BLaER1 (cell line): ENCODE measurements around the gene NAA38.
"Not testable (repeated sequence)": the region's sequence is repeated elsewhere in the genome, so short reads cannot be mapped to it uniquely, and the experiment has no call there.

Source experiments
- H3K27ac ChIP-seq: shearing (Covaris generic); formaldehyde crosslinking; 2 replicates; pipeline ENCODE4 v1.8.1; 2022
- H3K27me3 ChIP-seq: shearing (Covaris generic); formaldehyde crosslinking; 2 replicates; pipeline ENCODE4 v1.8.1; 2022
- H3K36me3 ChIP-seq: shearing (Covaris generic); formaldehyde crosslinking; 2 replicates; pipeline ENCODE4 v1.8.1; 2022
- H3K4me1 ChIP-seq: shearing (Covaris generic); formaldehyde crosslinking; 2 replicates; pipeline ENCODE4 v1.8.1; 2022
- H3K4me2 ChIP-seq: shearing (Covaris generic); formaldehyde crosslinking; 2 replicates; pipeline ENCODE4 v1.8.1; 2022
- H3K4me3 ChIP-seq: shearing (Covaris generic); formaldehyde crosslinking; 2 replicates; pipeline ENCODE4 v1.8.1; 2022
- H3K9ac ChIP-seq: shearing (Covaris generic); formaldehyde crosslinking; 2 replicates; pipeline ENCODE4 v1.8.1; 2022
- H3K9me3 ChIP-seq: shearing (Covaris generic); formaldehyde crosslinking; 2 replicates; pipeline ENCODE4 v1.8.1; 2022
- H4K20me1 ChIP-seq: shearing (Covaris generic); formaldehyde crosslinking; 2 replicates; pipeline ENCODE4 v1.8.1; 2022
- Cebpa-rat ChIP-seq: shearing (Covaris generic); IDR thresholded peaks from 2 replicates; pipeline ENCODE4 v1.8.1; 2022

Gene NAA38

GRCh38 chr17:7882068-7882467 is 24.7 kb upstream of the NAA38 start:
- Histone ChIP-seq H3K9ac (peak overlapping the region; percentile 60; the same call in 1 of the 2 replicates), H3K9me3 (no peaks in the 10 kb centered on the region), H4K20me1 (no peaks in the 10 kb centered on the region), H3K4me3 (no peak overlapping the region), H3K4me1 (peaks cover 47% of the 10 kb centered on the region), H3K27ac (peak overlapping the region; percentile 28; the same call in 1 of the 2 replicates), H3K4me2 (peak overlapping the region; percentile 88), H3K27me3 (no peaks in the 10 kb centered on the region), H3K36me3 (peaks cover 36% of the 10 kb centered on the region)
- TF ChIP-seq Cebpa-rat, result no peak

DNA sequence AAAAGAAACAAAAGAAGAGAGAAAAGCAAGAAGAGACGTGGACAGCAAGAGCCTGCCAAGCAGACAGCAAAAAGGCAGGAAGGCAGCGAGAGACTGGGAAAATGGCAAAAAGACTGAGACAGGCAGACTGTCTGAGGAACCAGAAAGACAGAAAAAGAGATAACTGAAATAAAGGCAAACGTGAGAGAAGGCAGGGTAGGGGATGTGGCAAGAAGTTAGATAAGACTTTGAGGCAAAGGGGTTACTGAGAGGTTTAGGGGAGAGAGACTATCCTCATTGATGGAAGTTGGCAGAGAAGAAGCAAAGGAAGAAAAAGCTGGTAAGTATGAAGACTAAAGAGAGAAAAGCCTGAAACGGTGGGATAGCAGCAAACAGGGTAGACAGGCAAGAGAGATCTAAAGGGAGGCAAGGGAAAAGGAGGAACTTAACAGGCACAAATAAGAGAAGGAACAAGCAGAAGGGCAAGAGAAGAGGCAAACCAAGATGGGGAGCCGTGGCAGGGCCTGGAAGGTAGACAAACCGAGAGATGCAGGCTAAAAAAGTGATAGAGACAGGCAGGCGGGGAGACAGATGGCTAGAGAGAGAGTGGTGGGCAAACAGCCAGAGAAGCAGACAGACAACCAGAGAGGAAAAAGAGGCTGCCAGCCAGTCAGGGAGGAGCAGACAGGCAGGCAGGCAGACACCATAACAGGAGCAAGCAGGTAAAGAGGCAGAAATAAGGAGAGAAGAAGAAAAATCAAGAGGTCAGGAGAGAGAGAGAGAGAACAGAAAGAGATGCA is 24.1 kb upstream of the NAA38 start:
- no peaks in the 10 kb centered on the region for H3K9me3 ChIP-seq
- no peak for TF ChIP-seq Cebpa-rat
- no peaks in the 10 kb centered on the region for H4K20me1 ChIP-seq
- H3K4me1 ChIP-seq, result peaks cover 47% of the 10 kb centered on the region
- no peak overlapping the region for H3K4me3 ChIP-seq
- H3K9ac ChIP-seq, result peak overlapping the region; percentile 60; the same call in 1 of the 2 replicates
- no peaks in the 10 kb centered on the region for H3K27me3 ChIP-seq
- peak overlapping the region; percentile 88 for H3K4me2 ChIP-seq
- peaks cover 36% of the 10 kb centered on the region for H3K36me3 ChIP-seq
- H3K27ac ChIP-seq, result peak overlapping the region; percentile 28

- H4K20me1 ChIP-seq, result no peaks in the 10 kb centered on the region
- peak overlapping the region; percentile 28; the same call in 1 of the 2 replicates for H3K27ac ChIP-seq
- H3K4me2 ChIP-seq, result peak overlapping the region; percentile 88
These were observed 22.9 kb upstream of the NAA38 start for GRCh38 chr17:7880076-7880868.

GRCh38 chr17:7878234-7878633 is 20.9 kb upstream of the NAA38 start:
- H3K9me3 ChIP-seq, result no peaks in the 10 kb centered on the region
- H3K9ac ChIP-seq, result no peak overlapping the region
- no peak for TF ChIP-seq Cebpa-rat
- peaks cover 37% of the 10 kb centered on the region for H3K4me1 ChIP-seq
- H3K4me3 ChIP-seq, result no peak overlapping the region
- H3K4me2 ChIP-seq, result no peak overlapping the region
- H3K27me3 ChIP-seq, result no peaks in the 10 kb centered on the region
- H3K27ac ChIP-seq, result no peak overlapping the region
- no peaks in the 10 kb centered on the region for H4K20me1 ChIP-seq
- peaks cover 58% of the 10 kb centered on the region for H3K36me3 ChIP-seq

More at GRCh38 chr17:7880076-7880868, 22.9 kb upstream of the NAA38 start:
- Histone ChIP-seq H3K9me3 (no peaks in the 10 kb centered on the region), H3K36me3 (peaks cover 42% of the 10 kb centered on the region), H3K4me1 (peaks cover 47% of the 10 kb centered on the region), H3K4me3 (no peak overlapping the region), H3K9ac (peak overlapping the region; percentile 43), H3K27me3 (no peaks in the 10 kb centered on the region)
- no peak for TF ChIP-seq Cebpa-rat

GRCh38 chr17:7875804-7876370 is 18.5 kb upstream of the NAA38 start:
- Histone ChIP-seq H4K20me1 (no peaks in the 10 kb centered on the region), H3K4me3 (no peak overlapping the region), H3K36me3 (peaks cover 57% of the 10 kb centered on the region), H3K27ac (no peak overlapping the region), H3K4me1 (peaks cover 14% of the 10 kb centered on the region), H3K9ac (no peak overlapping the region), H3K27me3 (no peaks in the 10 kb centered on the region), H3K4me2 (no peak overlapping the region), H3K9me3 (no peaks in the 10 kb centered on the region)
- TF ChIP-seq Cebpa-rat, result no peak

GRCh38 chr17:7873051-7873450 is 15.7 kb upstream of the NAA38 start:
- H3K9ac ChIP-seq, result no peak overlapping the region
- H3K36me3 ChIP-seq, result peaks cover 38% of the 10 kb centered on the region
- H3K27ac ChIP-seq, result no peak overlapping the region
- no peaks in the 10 kb centered on the region for H4K20me1 ChIP-seq
- H3K4me2 ChIP-seq, result no peak overlapping the region
- no peak overlapping the region for H3K4me3 ChIP-seq
- TF ChIP-seq Cebpa-rat, result no peak
- H3K4me1 ChIP-seq, result peaks cover 21% of the 10 kb centered on the region
- H3K9me3 ChIP-seq, result no peaks in the 10 kb centered on the region
- no peaks in the 10 kb centered on the region for H3K27me3 ChIP-seq

DNA sequence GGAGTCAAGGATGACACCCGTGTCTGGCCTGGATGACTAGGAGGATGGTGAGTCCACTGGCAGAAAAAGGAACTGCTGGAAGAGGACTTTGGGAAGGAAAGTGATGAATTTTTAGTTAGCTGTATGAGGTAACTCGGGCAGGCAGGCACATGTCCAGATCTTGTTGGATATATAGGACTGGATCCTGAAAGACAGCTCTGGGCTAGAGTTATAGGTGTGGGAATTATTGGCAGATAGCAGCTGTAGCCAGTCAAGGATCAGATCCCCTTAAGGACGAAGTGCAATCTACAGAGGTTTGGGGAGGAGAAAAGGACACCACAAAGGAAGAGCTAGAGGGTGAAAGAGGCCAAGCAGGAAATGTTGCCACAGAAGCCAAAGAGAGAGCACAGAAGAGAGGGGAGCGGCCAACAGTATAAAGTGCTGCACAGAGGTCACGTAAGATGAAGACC is 10.5 kb upstream of the NAA38 start:
- no peak for TF ChIP-seq Cebpa-rat
- peaks cover 27% of the 10 kb centered on the region for H3K4me1 ChIP-seq
- 0 out of 2 replicates have a peak, but pooled peaks cover 5% of the 10 kb centered on the region for H4K20me1 ChIP-seq
- H3K4me2 ChIP-seq, result peak overlapping the region; percentile 59
- H3K36me3 ChIP-seq, result peaks cover 45% of the 10 kb centered on the region
- H3K9me3 ChIP-seq, result no peaks in the 10 kb centered on the region
- H3K9ac ChIP-seq, result no peak overlapping the region; the same call in 1 of the 2 replicates
- H3K27me3 ChIP-seq, result no peaks in the 10 kb centered on the region
- no peak overlapping the region for H3K27ac ChIP-seq
- no peak overlapping the region for H3K4me3 ChIP-seq

GRCh38 chr17:7864995-7865650 is 7.8 kb upstream of the NAA38 start:
- H3K27ac ChIP-seq, result no peak overlapping the region
- H3K9ac ChIP-seq, result no peak overlapping the region
- H3K4me3 ChIP-seq, result no peak overlapping the region
- no peaks in the 10 kb centered on the region for H3K9me3 ChIP-seq
- no peaks in the 10 kb centered on the region for H3K27me3 ChIP-seq
- H3K36me3 ChIP-seq, result peaks cover 51% of the 10 kb centered on the region
- TF ChIP-seq Cebpa-rat, result no peak
- 0 out of 2 replicates have a peak, but pooled peaks cover 5% of the 10 kb centered on the region for H4K20me1 ChIP-seq
- peaks cover 27% of the 10 kb centered on the region for H3K4me1 ChIP-seq
- H3K4me2 ChIP-seq, result no peak overlapping the region

GRCh38 chr17:7864384-7864783 is 7.0 kb upstream of the NAA38 start:
- not testable (repeated sequence) for H3K27me3 ChIP-seq, H4K20me1 ChIP-seq, H3K27ac ChIP-seq, H3K4me2 ChIP-seq, H3K4me3 ChIP-seq, H3K9me3 ChIP-seq
- Histone ChIP-seq H3K4me1 (peaks cover 23% of the 10 kb centered on the region), H3K36me3 (peaks cover 59% of the 10 kb centered on the region), H3K9ac (peak overlapping the region; percentile 26; the same call in 1 of the 2 replicates)
